GM10248 (cell line): Measurements from ENCODE around the gene TMEM30B.

Source experiments
- CTCF ChIA-PET: fragments of 300-600 bp; sonication (Branson Sonifier 250); formaldehyde crosslinking; extraction: SDS; loops from one replicate; lab custom pipeline; 2021; ENCODE audit warnings: antibody characterized with exemption; lab: Yijun Ruan, JAX
- POLR2A ChIA-PET: fragments of 350-650 bp; sonication (Branson Sonifier 250); formaldehyde crosslinking; extraction: SDS; loops from one replicate; lab custom pipeline; 2020; ENCODE audit warnings: antibody characterized with exemption; lab: Yijun Ruan, JAX
- DNase-seq: peaks from one replicate; pipeline ENCODE4 v3.0.0; 2012; ENCODE audit errors: extremely low spot score
- TF ChIP-seq, protein P1 (sequence below): IDR thresholded peaks from 2 replicates; pipeline ENCODE4 v1.5.1; 2012; ENCODE audit warnings: mild to moderate bottlenecking, low read depth; ENCODE audit errors: extremely low read depth, missing control alignments, control extremely low read depth

The TMEM30B gene, protein sequence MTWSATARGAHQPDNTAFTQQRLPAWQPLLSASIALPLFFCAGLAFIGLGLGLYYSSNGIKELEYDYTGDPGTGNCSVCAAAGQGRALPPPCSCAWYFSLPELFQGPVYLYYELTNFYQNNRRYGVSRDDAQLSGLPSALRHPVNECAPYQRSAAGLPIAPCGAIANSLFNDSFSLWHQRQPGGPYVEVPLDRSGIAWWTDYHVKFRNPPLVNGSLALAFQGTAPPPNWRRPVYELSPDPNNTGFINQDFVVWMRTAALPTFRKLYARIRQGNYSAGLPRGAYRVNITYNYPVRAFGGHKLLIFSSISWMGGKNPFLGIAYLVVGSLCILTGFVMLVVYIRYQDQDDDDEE

DNA sequence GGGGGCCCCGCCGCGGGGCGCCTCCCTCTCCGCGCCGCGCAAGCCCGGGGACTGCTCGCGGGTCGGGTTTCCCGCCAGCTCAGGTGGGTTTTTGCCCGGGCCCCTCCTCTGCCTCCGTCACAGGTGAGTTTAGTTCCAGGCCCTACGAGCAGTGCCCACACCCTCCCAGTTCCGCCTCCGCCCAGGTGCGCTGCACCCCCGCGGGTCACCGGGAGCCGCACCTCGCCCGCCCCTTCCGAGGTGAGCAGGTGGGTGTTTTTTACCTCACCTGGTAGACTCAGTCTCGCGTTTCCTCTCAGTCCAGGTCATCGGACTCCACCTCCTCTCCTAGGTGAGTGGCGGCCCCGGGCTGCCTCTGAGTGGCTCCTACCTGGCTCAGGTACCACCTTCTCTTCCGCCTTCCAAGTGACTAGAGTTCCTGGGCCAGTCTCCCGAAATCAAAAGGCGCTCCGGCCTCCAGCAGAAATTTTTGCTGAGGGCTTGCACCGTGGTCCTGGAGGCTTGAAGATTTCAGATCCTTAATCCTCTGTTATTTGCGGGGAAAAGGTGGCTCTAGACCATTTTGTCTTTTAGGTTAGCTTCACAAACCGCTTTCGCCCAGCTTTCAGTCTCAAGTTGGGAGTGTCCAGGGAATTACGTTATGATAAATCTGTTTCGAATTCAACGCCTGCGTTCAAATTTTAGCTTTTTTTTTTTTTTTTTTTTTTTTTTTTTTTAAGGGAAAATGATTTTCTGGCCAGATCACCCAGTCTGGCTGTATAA lies at the start of gene TMEM30B:
Gene TMEM30B, minus strand, starts transcription at position 153 of the 762 bp plus-strand sequence. CDS start 191 bp downstream, outside the sequence.
- CTCF ChIA-PET, result interaction anchor here (1.2 to 4.4 kb wide), 4 partner anchors 12 to 555 kb away, joined by 3 to 11 read pairs (median 4); no protein-coding TSS in a partner anchor
- POLR2A ChIA-PET, result no interaction called here
- DNase-seq, result no peak
- TF ChIP-seq, protein P1, sequence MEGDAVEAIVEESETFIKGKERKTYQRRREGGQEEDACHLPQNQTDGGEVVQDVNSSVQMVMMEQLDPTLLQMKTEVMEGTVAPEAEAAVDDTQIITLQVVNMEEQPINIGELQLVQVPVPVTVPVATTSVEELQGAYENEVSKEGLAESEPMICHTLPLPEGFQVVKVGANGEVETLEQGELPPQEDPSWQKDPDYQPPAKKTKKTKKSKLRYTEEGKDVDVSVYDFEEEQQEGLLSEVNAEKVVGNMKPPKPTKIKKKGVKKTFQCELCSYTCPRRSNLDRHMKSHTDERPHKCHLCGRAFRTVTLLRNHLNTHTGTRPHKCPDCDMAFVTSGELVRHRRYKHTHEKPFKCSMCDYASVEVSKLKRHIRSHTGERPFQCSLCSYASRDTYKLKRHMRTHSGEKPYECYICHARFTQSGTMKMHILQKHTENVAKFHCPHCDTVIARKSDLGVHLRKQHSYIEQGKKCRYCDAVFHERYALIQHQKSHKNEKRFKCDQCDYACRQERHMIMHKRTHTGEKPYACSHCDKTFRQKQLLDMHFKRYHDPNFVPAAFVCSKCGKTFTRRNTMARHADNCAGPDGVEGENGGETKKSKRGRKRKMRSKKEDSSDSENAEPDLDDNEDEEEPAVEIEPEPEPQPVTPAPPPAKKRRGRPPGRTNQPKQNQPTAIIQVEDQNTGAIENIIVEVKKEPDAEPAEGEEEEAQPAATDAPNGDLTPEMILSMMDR, result no peak

DNA sequence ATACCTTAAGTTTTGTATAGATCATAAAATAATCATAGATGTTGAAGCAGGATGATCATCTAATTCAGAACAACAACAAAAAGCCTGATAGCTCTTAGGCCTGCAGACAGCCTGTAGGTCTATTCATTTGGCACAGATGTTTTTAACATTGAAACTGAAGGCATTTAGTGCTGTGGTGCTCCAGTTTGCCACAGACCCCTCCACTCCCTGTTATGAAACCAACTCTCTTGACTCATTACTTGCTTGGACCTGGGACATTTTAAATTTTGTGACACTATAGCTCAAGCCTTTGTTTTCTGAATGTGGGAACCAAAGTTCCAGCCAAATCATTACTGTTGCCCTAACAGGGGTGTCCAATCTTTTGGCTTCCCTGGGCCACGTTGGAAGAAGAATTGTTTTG lies 49.4 kb upstream of the TMEM30B start:
- DNase-seq, result no peak
- POLR2A ChIA-PET, result no interaction called here
- CTCF ChIA-PET, result interaction anchor here (1.0 to 2.5 kb wide), 4 partner anchors 8 to 58 kb away, joined by 3 to 12 read pairs (median 4); partner anchors contain the start of gene PRKCH
- TF ChIP-seq, protein P1, result no peak

DNA sequence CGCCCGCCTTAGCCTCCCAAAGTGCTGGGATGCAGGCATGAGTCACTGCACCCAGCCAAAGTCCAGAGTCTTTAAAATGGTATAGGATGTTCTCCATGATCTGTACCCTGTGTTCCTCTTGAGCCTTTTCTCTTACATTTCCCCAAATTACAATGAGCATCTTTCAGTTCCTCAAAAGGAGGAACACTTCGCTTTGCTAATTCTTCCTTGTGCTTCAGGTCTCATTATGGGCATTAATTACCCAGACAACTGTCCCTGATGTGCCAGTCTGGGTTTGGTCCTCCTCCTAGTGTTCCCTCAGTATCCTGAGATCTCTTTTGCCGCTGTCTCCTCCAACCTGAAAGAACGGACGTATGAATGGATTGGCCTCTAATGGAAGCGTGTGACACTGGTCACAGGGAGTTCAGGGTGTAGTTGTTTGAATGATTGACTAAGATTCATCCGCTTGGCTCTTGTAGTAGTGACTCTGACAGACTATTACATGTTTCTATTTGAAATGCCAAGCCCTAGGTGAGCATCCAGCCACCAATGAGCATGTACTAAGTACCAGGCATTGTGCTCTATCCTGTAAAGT lies 48.4 kb upstream of the TMEM30B start:
- ChIA-PET CTCF (interaction anchor here (1.0 kb wide), 1 partner anchor 8 kb away, joined by 3 read pairs; the partner anchor contains the start of gene PRKCH), POLR2A (no interaction called here)
- TF ChIP-seq, protein P1, result no peak
- no peak for DNase-seq

DNA sequence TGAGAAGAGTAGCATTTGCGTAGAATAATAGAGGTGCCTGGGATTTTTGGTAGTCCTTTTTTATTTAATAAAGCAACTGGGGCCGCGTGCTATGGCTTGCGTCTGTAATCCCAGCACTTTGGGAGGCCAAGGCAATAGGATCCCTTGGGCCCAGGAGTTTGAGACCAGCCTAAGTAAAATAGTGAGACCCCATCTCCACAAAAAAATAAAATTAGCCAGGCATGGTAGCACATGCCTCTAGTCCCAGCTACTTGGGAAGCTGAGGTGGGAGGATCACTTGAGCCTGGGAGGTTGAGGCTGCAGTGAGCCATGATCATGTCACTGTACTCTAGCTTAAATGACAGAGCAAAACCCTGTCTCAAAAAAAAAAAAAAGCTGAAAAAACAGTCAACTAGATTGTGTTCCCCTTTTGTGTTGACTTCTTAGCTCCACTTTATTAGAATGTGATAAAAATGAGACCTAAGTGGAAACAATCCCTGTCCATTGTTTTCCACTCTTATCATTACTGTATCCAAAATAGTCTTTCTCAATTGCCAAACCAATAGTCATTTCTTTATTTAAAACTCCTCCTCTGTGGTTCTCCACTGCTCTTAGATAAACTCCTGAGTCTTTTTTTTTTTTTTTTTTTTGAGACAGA lies 47.6 kb upstream of the TMEM30B start:
- POLR2A ChIA-PET, result no interaction called here
- CTCF ChIA-PET, result no interaction called here
- DNase-seq, result no peak
- TF ChIP-seq, protein P1, result no peak

DNA sequence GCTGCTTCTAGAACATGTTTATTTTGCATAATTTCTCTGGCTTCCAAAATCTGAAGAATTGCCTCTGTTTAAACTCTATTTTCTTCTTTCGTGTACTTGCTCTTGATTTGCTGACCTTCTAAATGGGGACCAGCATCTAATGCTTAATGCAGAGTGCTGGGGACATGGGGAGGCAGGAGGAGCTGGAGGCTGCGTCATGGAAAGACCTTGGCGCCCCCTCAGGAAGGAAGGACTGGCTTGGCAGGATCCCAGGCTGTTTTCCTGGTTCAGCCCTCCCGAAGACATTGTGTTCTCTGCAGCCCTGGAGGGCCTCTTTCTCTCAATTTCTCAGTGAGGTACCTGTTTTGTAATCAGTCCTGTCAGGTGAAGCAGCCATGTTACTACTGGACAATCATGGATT lies 45.7 kb upstream of the TMEM30B start:
- TF ChIP-seq, protein P1, result no peak
- CTCF ChIA-PET, result no interaction called here
- DNase-seq, result no peak

DNA sequence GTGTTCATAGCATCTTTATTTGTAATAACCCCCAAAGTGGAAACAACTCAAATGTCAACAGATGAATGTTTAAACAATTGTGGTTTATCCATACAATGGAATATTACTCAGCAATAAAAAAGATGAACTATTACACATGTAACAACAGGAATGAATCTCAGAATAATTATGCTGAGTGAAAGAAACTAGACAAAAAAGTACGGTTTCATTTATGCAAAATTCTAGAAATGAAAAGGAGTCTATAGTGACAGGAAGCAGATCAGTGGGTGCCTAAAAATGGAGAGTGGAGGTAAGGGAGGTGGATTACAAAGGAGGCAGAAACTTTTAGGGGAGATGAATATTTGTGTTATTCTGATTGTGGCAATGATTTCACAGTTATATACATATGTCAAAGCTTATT lies 45.0 kb upstream of the TMEM30B start:
- TF ChIP-seq, protein P1, result no peak
- POLR2A ChIA-PET, result no interaction called here
- CTCF ChIA-PET, result no interaction called here
- DNase-seq, result no peak

More for the DNA sequence above, 45.7 kb upstream of the TMEM30B start:
- POLR2A ChIA-PET, result no interaction called here
